Right lobe of liver (tissue), 4 donors: ENCODE data around the gene REXO5.

ENCODE experiments used
- POLR2A ChIP-seq: fragments of 450-650 bp; IDR thresholded peaks from one replicate; pipeline ENCODE4 v1.6.1; 2017; ENCODE audit warnings: antibody characterized with exemption, mild to moderate bottlenecking
- TF ChIP-seq, protein P1 (sequence below), 4 donors: fragments of 200-600 bp in 3 of 4; fragments of 450-650 bp in 1 of 4; IDR thresholded peaks; one replicate each; pipeline versions ENCODE4 v1.5.1 to v1.8.0; 2016 to 2022; ENCODE audit warnings: antibody characterized with exemption in 4 of 4, mild to moderate bottlenecking in 2 of 4
- donor health status: DM: no; HTN: no; CAD: no.
- donor health status: DM: no; HTN: no; CAD: no.
- donor health status: DM: no; HTN: yes; CAD: no.

DNA sequence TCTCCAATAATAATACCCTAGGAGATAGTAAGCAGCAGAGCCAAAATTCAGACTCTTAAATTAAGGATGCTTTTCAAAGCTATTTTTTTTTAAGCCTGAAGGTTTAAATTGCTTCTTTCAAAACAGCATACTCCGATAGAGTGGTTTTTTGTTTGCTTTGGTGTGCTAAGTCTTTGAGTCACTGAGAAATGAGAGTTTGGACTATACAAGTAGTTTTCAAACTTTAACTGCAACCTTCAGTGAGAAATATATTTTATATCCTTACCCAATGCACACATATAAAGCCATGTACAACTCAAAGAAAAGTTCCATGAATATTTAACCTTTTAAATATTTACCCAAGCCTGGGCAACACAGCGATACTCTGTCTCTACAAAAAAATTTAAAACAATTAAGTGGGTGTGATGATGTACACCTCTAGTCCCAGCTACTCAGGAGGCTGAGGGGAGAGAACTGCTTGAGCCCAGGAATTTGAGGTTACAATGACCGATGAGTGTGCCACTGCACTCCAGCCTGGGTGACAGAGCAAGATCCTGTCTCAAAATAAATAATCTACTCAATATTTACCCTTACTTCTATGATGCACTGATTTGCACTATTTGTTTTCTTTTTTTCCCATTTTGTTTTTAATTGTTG, 74.7 kb downstream of the REXO5 start:
- TF ChIP-seq, protein P1, sequence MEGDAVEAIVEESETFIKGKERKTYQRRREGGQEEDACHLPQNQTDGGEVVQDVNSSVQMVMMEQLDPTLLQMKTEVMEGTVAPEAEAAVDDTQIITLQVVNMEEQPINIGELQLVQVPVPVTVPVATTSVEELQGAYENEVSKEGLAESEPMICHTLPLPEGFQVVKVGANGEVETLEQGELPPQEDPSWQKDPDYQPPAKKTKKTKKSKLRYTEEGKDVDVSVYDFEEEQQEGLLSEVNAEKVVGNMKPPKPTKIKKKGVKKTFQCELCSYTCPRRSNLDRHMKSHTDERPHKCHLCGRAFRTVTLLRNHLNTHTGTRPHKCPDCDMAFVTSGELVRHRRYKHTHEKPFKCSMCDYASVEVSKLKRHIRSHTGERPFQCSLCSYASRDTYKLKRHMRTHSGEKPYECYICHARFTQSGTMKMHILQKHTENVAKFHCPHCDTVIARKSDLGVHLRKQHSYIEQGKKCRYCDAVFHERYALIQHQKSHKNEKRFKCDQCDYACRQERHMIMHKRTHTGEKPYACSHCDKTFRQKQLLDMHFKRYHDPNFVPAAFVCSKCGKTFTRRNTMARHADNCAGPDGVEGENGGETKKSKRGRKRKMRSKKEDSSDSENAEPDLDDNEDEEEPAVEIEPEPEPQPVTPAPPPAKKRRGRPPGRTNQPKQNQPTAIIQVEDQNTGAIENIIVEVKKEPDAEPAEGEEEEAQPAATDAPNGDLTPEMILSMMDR (IDR thresholded peaks at IDR 0.05): no peak
- TF ChIP-seq POLR2A: no peak
